H1 (cell line): ENCODE results near the gene SPPL2B. TPM values are rescaled to one million over a fixed set of nuclear protein-coding genes. Genes with fewer than 3 reads are reported as not detected.
"Not testable (repeated sequence)": the region's sequence is repeated elsewhere in the genome, so short reads cannot be mapped to it uniquely, and the experiment has no call there.

Experiments used
- CTCF ChIA-PET: fragments of 300-600 bp; sonication (Branson Sonifier 250); formaldehyde crosslinking; loops from one replicate; lab custom pipeline; 2021; ENCODE audit not compliant: partially characterized antibody; lab: Charles Lee
- POLR2A ChIA-PET: fragments of 300-600 bp; sonication (Branson Sonifier 250); formaldehyde crosslinking; loops from one replicate; lab custom pipeline; 2021; ENCODE audit warnings: inconsistent platforms; ENCODE audit not compliant: partially characterized antibody; lab: Charles Lee
- DNase-seq, 2 experiments: peaks; one replicate each; pipeline versions ENCODE4 v3.0.0 to v3.0.0-alpha.2; 2010 to 2022; ENCODE audit warnings: low spot score in 2 of 2, low read depth in 1 of 2, mixed read lengths in 1 of 2
- FAIRE-seq: peaks from 2 replicates; lab custom pipeline; 2011; peaks lifted over from hg19 to GRCh38; lab: Jason Lieb, UNC
- H2AFZ ChIP-seq: 2 replicates; pipeline ENCODE4 v1.8.1; 2012; ENCODE audit warnings: low read length, inconsistent platforms
- H2AK5ac ChIP-seq: 2 replicates; pipeline ENCODE4 v1.6.1; 2013; ENCODE audit warnings: low read depth, low read length
- H2BK120ac ChIP-seq: replicated peaks from 2 replicates; pipeline ENCODE3; 2013; ENCODE audit warnings: low read depth, low read length, inconsistent platforms
- H2BK12ac ChIP-seq: 2 replicates; pipeline ENCODE4 v1.6.1; 2013; ENCODE audit warnings: low read depth, low read length
- H2BK15ac ChIP-seq: 2 replicates; pipeline ENCODE4 v1.6.1; 2013; ENCODE audit warnings: low read length
- H2BK20ac ChIP-seq: 2 replicates; pipeline ENCODE4 v1.6.1; 2013; ENCODE audit warnings: low read length
- H2BK5ac ChIP-seq: 2 replicates; pipeline ENCODE4 v1.6.1; 2013; ENCODE audit warnings: low read depth, low read length
- H3K14ac ChIP-seq: 2 replicates; pipeline ENCODE4 v1.6.1; 2013; ENCODE audit warnings: inconsistent platforms; ENCODE audit not compliant: insufficient read length
- H3K18ac ChIP-seq: 2 replicates; pipeline ENCODE4 v1.6.1; 2013; ENCODE audit warnings: low read length; ENCODE audit errors: extremely low read depth
- H3K23ac ChIP-seq: 2 replicates; pipeline ENCODE4 v1.6.1; 2013; ENCODE audit warnings: inconsistent platforms; ENCODE audit not compliant: insufficient read length
- H3K23me2 ChIP-seq: 2 replicates; pipeline ENCODE4 v1.6.1; 2013; ENCODE audit warnings: low read depth, low read length
- H3K27ac ChIP-seq: 2 replicates; pipeline ENCODE4 v1.6.1; 2011; ENCODE audit warnings: low read depth, low read length, inconsistent platforms
- H3K27me3 ChIP-seq, 4 experiments: replicated peaks in 1 of 4; 1 replicate in 1 of 4; 2 replicates in 3 of 4; pipeline versions ENCODE4 v1.6.1 to v1.8.1; 2011 to 2013; ENCODE audit warnings: low read length in 3 of 4, mild to moderate bottlenecking in 3 of 4, inconsistent platforms in 2 of 4, mixed read lengths in 2 of 4, moderate library complexity in 1 of 4; ENCODE audit not compliant: control insufficient read depth in 3 of 4, insufficient read depth in 3 of 4; ENCODE audit errors: extremely low read depth in 1 of 4
- H3K36me3 ChIP-seq, 4 experiments: 2 replicates each; pipeline versions ENCODE4 v1.6.1 to v1.8.1; 2011 to 2013; ENCODE audit warnings: mild to moderate bottlenecking in 4 of 4, low read length in 3 of 4, moderate library complexity in 2 of 4, control low read depth in 1 of 4, inconsistent platforms in 1 of 4; ENCODE audit not compliant: insufficient read depth in 4 of 4, control insufficient read depth in 2 of 4
- H3K4ac ChIP-seq: replicated peaks from 2 replicates; pipeline ENCODE3; 2013; ENCODE audit warnings: low read length, low read depth, mixed read lengths, inconsistent platforms; ENCODE audit not compliant: insufficient read length
- H3K4me1 ChIP-seq, 4 experiments: replicated peaks in 1 of 4; 1 replicate in 1 of 4; 2 replicates in 3 of 4; pipeline versions ENCODE4 v1.6.1 to v1.8.1; 2011 to 2013; ENCODE audit warnings: low read length in 3 of 4, inconsistent platforms in 2 of 4, mixed read lengths in 1 of 4; ENCODE audit not compliant: insufficient read depth in 4 of 4, control insufficient read depth in 3 of 4
- H3K4me2 ChIP-seq, 2 experiments: 2 replicates each; pipeline versions ENCODE4 v1.6.1 to v1.8.1; 2011 to 2013; ENCODE audit warnings: low read depth in 2 of 2, low read length in 2 of 2, control low read depth in 1 of 2, inconsistent platforms in 1 of 2, mild to moderate bottlenecking in 1 of 2; ENCODE audit not compliant: insufficient read depth in 1 of 2
- H3K4me3 ChIP-seq, 4 experiments: fragments of 200-600, 300-600 bp in 1 of 4; sonication (generic), shearing (Covaris generic), sonication (Bioruptor Twin) in 1 of 4; 2 replicates each; pipeline versions ENCODE4 v1.5.1 to v1.8.1; 2011 to 2016; ENCODE audit warnings: low read length in 4 of 4, low read depth in 3 of 4, control low read depth in 2 of 4, inconsistent platforms in 2 of 4, mild to moderate bottlenecking in 2 of 4, mixed read lengths in 1 of 4, moderate library complexity in 1 of 4; ENCODE audit not compliant: insufficient read depth in 2 of 4; ENCODE audit errors: extremely low read depth in 1 of 4
- H3K56ac ChIP-seq: replicated peaks from 2 replicates; pipeline ENCODE3; 2013; ENCODE audit warnings: low read depth, mild to moderate bottlenecking, mixed read lengths, low read length, inconsistent platforms; ENCODE audit not compliant: insufficient read length
- H3K79me1 ChIP-seq: 2 replicates; pipeline ENCODE4 v1.6.1; 2013; ENCODE audit warnings: low read depth, low read length, control low read depth
- H3K79me2 ChIP-seq, 2 experiments: 2 replicates each; pipeline versions ENCODE4 v1.6.1 to v1.8.1; 2012 to 2013; ENCODE audit warnings: low read length in 2 of 2, mild to moderate bottlenecking in 2 of 2, inconsistent platforms in 1 of 2; ENCODE audit not compliant: insufficient read depth in 2 of 2, control insufficient read depth in 1 of 2
- H3K9ac ChIP-seq, 4 experiments: replicated peaks in 1 of 4; 1 replicate in 1 of 4; 2 replicates in 3 of 4; pipeline versions ENCODE4 v1.6.1 to v1.8.1; 2011 to 2013; ENCODE audit warnings: low read depth in 3 of 4, low read length in 3 of 4, control low read depth in 2 of 4, mild to moderate bottlenecking in 2 of 4, moderate library complexity in 2 of 4, inconsistent platforms in 1 of 4; ENCODE audit errors: extremely low read depth in 1 of 4
- H3K9me3 ChIP-seq, 2 experiments: 2 replicates each; pipeline versions ENCODE4 v1.6.1 to v1.8.1; 2012 to 2013; ENCODE audit warnings: mild to moderate bottlenecking in 2 of 2, moderate library complexity in 2 of 2, control low read depth in 1 of 2, inconsistent platforms in 1 of 2, low read depth in 1 of 2, low read length in 1 of 2, mixed read lengths in 1 of 2; ENCODE audit not compliant: insufficient read depth in 2 of 2
- H4K20me1 ChIP-seq, 2 experiments: replicated peaks in 1 of 2; 2 replicates each; pipeline versions ENCODE3 to v1.8.1; 2011 to 2013; ENCODE audit warnings: inconsistent platforms in 2 of 2, low read length in 2 of 2, mild to moderate bottlenecking in 1 of 2; ENCODE audit not compliant: insufficient read depth in 2 of 2, control insufficient read depth in 1 of 2
- H4K5ac ChIP-seq: 2 replicates; pipeline ENCODE4 v1.6.1; 2013; ENCODE audit warnings: low read length, low read depth, mixed read lengths, inconsistent platforms; ENCODE audit not compliant: insufficient read length
- H4K8ac ChIP-seq: 2 replicates; pipeline ENCODE4 v1.8.0; 2013; ENCODE audit warnings: mild to moderate bottlenecking, moderate library complexity, low read length, inconsistent platforms; ENCODE audit not compliant: insufficient read depth; ENCODE audit errors: extremely low read depth
- H4K91ac ChIP-seq: replicated peaks from 2 replicates; pipeline ENCODE3; 2013; ENCODE audit warnings: low read length, mixed read lengths, inconsistent platforms; ENCODE audit not compliant: insufficient read length
- WGBS, 2 experiments: shearing (Covaris generic) in 1 of 2; methylation state at CpG; one replicate each; pipeline versions ENCODE4 v1.1.6 to v1.1.7; 2013 to 2015; ENCODE audit warnings: low lambda C conversion rate in 2 of 2, mixed read lengths in 2 of 2, inconsistent platforms in 1 of 2, low coverage in 1 of 2, missing lambda C conversion rate in 1 of 2; ENCODE audit not compliant: insufficient replicate concordance in 2 of 2, insufficient coverage in 1 of 2, insufficient read length in 1 of 2; ENCODE audit errors: extremely low coverage in 1 of 2, missing lambda C conversion rate in 1 of 2; 5-methylcytosine and 5-hydroxymethylcytosine counted together
- polyA plus RNA-seq, 7 experiments: library from polyadenylated mRNA; depleted of rRNA in 3 of 7; stranded (reverse) in 5 of 7; unstranded in 2 of 7; fragments of >200 nt in 5 of 7; fragments of 200-250 nt in 2 of 7; gene quantifications; 1 replicate in 5 of 7; 2 replicates in 1 of 7; 4 replicates in 1 of 7; pipeline versions ENCODE4 v1.2.1 to v1.2.3, GENCODE V29; 2011 to 2013; ENCODE audit warnings: missing spikeins in 2 of 7, mixed read lengths in 2 of 7
- total RNA-seq: library from RNA; stranded (reverse); fragmentation: NEBNext Ultra II Directional; extraction: Animal tissue kit (Norgen Biotek cat#: 25700); gene quantifications from 2 replicates; pipeline ENCODE4 v1.2.1, GENCODE V29; 2021

Gene SPPL2B
- total and polyA plus RNA-seq, 2 of the 8 experiments (the other 6 are each of a cell fraction or from before 2014, with no cell fraction given): 34.8 to 55.7 TPM

DNA sequence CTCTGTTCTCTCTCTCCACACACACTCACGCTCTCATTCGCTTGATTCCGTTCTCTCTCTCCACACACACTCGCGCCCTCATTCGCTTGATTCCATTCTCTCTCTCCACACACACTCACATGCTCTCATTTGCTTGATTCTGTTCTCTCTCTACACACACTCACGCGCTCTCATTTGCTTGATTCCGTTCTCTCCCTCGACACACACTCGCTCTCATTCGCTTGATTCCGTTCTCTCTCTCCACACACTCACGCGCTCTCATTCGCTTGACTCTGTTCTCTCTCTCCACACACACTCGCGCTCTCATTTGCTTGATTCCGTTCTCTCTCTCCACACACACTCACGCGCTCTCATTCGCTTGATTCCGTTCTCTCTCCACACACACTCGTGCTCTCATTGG is 21.3 kb downstream of the SPPL2B start:
- H4K5ac ChIP-seq, H4K20me1 ChIP-seq, H3K4me1 ChIP-seq, CTCF ChIA-PET, H3K36me3 ChIP-seq, H3K4ac ChIP-seq, H3K27me3 ChIP-seq, H3K18ac ChIP-seq, H2AK5ac ChIP-seq, H3K56ac ChIP-seq, H2BK5ac ChIP-seq, H2BK12ac ChIP-seq, H3K4me3 ChIP-seq, DNase-seq, H3K23me2 ChIP-seq, H3K9me3 ChIP-seq, H2BK120ac ChIP-seq, FAIRE-seq, H3K14ac ChIP-seq, H3K4me2 ChIP-seq, H4K91ac ChIP-seq, H4K8ac ChIP-seq, H3K27ac ChIP-seq, H3K79me2 ChIP-seq, H2BK15ac ChIP-seq, H3K23ac ChIP-seq, H2BK20ac ChIP-seq, H3K9ac ChIP-seq, H2AFZ ChIP-seq, H3K79me1 ChIP-seq: not testable (repeated sequence)
- POLR2A ChIA-PET: interaction anchor here (1.1 kb wide), 1 partner anchor 13 kb away, joined by 3 read pairs; no protein-coding TSS in a partner anchor
- WGBS, 2 experiments: 87 to 100% methylated on average over 17 to 20 of the region's 24 CpGs
